Measurements from ENCODE around the gene FOXA1.

The FOXA1 gene

DNA sequence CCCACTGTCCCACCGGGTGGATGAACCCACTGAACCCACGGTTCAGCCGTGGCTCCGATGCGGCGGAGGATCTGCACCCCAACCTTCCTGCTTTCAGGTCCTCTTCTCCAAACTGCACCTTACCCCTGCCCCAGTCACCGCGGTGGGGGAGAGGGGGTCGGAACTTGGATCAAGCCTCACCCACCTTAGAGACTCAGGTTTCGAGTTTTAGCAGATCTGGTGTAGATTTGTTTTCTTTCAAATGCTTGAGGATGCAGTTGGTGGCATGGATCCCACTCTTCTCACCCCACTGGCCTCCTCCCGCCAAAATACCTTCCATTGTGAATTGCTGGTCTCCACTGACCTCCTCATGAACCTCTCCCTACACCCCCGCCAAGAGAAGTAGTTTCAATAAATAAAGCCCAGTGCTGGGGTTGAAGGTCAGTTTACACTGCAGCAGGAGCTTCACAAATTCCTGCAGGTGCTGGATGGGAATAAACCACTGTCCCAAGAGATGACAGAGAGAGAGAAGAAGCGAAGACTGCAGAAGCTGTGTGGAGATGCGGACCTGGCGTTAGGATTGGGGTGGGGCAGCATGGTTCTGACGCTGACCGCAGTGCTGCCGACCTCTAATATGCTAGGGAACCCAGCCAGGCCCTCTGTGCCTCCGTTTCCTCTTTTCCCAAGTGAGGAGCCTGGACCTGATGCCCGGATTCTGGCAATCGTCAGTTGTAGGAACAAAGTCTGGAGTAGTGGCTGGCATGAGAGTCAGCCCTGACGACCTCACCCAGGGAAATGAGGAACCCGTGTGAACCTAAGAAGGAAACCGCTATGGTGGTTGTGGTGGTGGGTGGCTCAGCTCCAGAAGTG is 7.8 kb upstream of the FOXA1 start:
- Histone ChIP-seq H3K27ac (ENCODE audit: insufficient read depth, low read depth, low read length, poor library complexity, severe bottlenecking) (no peak overlapping the region), H3K36me3 (ENCODE audit: control insufficient read depth, insufficient read depth, low read length) (no peaks in the 10 kb centered on the region), H3K27me3 (ENCODE audit: control insufficient read depth, insufficient read depth, low read length, poor library complexity, severe bottlenecking) (peaks cover 92% of the 10 kb centered on the region), H3K4me1 (ENCODE audit: control insufficient read depth, insufficient read depth, low read length) (peaks cover 19% of the 10 kb centered on the region), H3K9me3 (ENCODE audit: control insufficient read depth, low read length) (no peaks in the 10 kb centered on the region), H3K4me3 (ENCODE audit: insufficient read depth, low read depth, low read length) (no peak overlapping the region)
- WGBS, 2 experiments: 78 to 82% methylated on average over 23 to 24 of the region's 24 CpGs

GRCh38 chr14:37601865-37602264 is 6.8 kb upstream of the FOXA1 start:
- 77 to 84% methylated on average over 21 to 22 of the region's 22 CpGs for WGBS, 2 experiments
- peaks cover 21% of the 10 kb centered on the region for H3K4me1 ChIP-seq (ENCODE audit: control insufficient read depth, insufficient read depth, low read length)
- peaks cover 100% of the 10 kb centered on the region for H3K27me3 ChIP-seq (ENCODE audit: control insufficient read depth, insufficient read depth, low read length, poor library complexity, severe bottlenecking)
- no peaks in the 10 kb centered on the region for H3K9me3 ChIP-seq (ENCODE audit: control insufficient read depth, low read length)
- no peak overlapping the region for H3K4me3 ChIP-seq (ENCODE audit: insufficient read depth, low read depth, low read length)
- no peaks in the 10 kb centered on the region for H3K36me3 ChIP-seq (ENCODE audit: control insufficient read depth, insufficient read depth, low read length)
- H3K27ac ChIP-seq (ENCODE audit: insufficient read depth, low read depth, low read length, poor library complexity, severe bottlenecking): no peak overlapping the region

- no peak overlapping the region for H3K27ac ChIP-seq (ENCODE audit: insufficient read depth, low read depth, low read length, poor library complexity, severe bottlenecking)
- H3K9me3 ChIP-seq (ENCODE audit: control insufficient read depth, low read length): no peaks in the 10 kb centered on the region
- H3K4me3 ChIP-seq (ENCODE audit: insufficient read depth, low read depth, low read length): no peak overlapping the region
- no peaks in the 10 kb centered on the region for H3K36me3 ChIP-seq (ENCODE audit: control insufficient read depth, insufficient read depth, low read length)
- peaks cover 21% of the 10 kb centered on the region for H3K4me1 ChIP-seq (ENCODE audit: control insufficient read depth, insufficient read depth, low read length)
- H3K27me3 ChIP-seq (ENCODE audit: control insufficient read depth, insufficient read depth, low read length, poor library complexity, severe bottlenecking): peaks cover 100% of the 10 kb centered on the region
- 83 to 89% methylated on average over 4 of the region's 4 CpGs for WGBS, 2 experiments
Observed at GRCh38 chr14:37600880-37601741, 6.1 kb upstream of the FOXA1 start.

DNA sequence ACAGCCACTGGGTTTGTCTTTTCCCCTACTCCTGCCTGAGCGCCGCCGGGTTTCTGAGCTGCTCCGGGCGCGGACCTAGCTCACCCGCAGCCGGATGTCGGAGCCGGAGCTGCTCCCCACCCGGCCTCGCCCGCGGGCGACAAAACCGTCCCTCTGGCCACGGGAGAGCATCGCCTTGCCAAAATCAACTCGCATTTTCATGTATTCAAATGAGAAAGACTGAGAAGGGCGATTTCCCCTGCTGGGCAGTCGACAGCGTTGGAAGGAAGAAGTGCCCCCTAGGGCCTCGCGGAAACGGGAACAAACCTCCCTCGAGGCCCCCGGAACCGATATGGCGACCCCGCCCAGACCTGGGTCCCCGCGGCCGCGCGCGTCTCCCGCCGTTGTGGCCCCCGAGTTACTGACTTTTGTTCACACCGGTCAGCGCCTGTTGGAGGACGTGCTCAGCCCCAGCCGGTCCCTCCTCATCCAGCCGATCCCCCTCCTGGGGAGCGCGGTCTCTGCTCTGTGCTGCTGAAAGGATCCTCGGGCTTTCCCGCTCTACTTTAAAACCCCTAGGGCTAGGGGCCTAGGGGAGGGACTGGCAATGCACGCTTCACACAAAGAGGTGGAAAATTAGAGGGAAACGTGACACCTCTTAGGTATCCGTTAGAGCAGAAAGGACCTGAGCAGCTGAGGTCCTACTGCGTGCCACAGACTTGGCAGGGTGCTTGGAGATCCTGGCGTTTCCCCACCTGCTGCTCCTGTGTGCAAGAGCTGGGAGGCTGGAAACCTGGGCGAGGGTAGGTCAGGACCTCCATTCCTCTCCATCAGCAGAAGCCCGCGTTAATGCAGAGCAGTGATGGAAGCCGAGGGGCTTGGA is 4.7 kb upstream of the FOXA1 start:
- H3K9me3 ChIP-seq (ENCODE audit: control insufficient read depth, low read length): no peaks in the 10 kb centered on the region
- no peaks in the 10 kb centered on the region for H3K36me3 ChIP-seq (ENCODE audit: control insufficient read depth, insufficient read depth, low read length)
- H3K27me3 ChIP-seq (ENCODE audit: control insufficient read depth, insufficient read depth, low read length, poor library complexity, severe bottlenecking): peaks cover 100% of the 10 kb centered on the region
- H3K27ac ChIP-seq (ENCODE audit: insufficient read depth, low read depth, low read length, poor library complexity, severe bottlenecking): no peak overlapping the region
- 1% methylated on average over 57 of the region's 57 CpGs for WGBS, 2 experiments
- peak overlapping the region; percentile 32 for H3K4me3 ChIP-seq (ENCODE audit: insufficient read depth, low read depth, low read length)
- peaks cover 21% of the 10 kb centered on the region for H3K4me1 ChIP-seq (ENCODE audit: control insufficient read depth, insufficient read depth, low read length)

DNA sequence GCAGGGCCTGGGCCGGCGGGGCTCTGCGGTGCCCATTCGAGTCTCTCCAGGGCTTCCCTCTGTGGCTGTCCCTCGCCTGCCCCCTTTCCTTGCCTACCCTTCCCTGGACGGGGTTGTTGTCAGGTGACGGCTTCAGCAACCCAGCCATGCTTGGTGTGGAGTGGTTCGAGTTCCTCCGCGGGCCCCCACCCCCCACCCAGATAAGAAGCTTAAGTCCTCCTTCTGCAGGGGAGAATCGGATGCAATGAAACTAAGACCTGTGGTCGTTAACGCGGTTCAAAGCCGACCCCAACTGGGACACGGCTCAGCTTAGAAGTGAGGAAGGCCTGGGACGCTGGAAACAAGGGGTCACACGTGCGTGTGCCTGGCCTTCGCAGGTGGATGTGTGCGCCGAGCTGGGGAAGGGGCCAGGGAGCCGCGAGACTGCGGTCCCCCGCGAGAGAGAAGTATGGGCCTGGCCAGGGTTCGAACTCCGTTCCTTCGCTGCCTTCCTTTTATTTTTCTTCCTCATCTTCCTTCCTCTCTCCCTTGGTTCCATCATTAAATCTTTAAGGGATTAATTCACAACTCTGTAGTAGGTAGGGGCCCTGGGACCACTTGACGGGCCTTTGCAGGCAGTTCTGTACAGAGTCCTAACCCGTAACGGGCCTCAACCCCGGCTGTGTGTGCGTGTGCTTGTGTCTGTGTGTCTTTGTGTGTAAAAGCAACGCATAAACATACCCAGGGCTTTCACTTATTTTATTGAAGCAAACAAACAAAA is 3.9 kb upstream of the FOXA1 start:
- H3K27ac ChIP-seq (ENCODE audit: insufficient read depth, low read depth, low read length, poor library complexity, severe bottlenecking): no peak overlapping the region
- WGBS, 2 experiments: 7% methylated on average over 34 to 36 of the region's 36 CpGs
- H3K27me3 ChIP-seq (ENCODE audit: control insufficient read depth, insufficient read depth, low read length, poor library complexity, severe bottlenecking): peaks cover 100% of the 10 kb centered on the region
- no peaks in the 10 kb centered on the region for H3K36me3 ChIP-seq (ENCODE audit: control insufficient read depth, insufficient read depth, low read length)
- H3K4me1 ChIP-seq (ENCODE audit: control insufficient read depth, insufficient read depth, low read length): peaks cover 21% of the 10 kb centered on the region
- no peaks in the 10 kb centered on the region for H3K9me3 ChIP-seq (ENCODE audit: control insufficient read depth, low read length)
- H3K4me3 ChIP-seq (ENCODE audit: insufficient read depth, low read depth, low read length): peak overlapping the region; percentile 32

DNA sequence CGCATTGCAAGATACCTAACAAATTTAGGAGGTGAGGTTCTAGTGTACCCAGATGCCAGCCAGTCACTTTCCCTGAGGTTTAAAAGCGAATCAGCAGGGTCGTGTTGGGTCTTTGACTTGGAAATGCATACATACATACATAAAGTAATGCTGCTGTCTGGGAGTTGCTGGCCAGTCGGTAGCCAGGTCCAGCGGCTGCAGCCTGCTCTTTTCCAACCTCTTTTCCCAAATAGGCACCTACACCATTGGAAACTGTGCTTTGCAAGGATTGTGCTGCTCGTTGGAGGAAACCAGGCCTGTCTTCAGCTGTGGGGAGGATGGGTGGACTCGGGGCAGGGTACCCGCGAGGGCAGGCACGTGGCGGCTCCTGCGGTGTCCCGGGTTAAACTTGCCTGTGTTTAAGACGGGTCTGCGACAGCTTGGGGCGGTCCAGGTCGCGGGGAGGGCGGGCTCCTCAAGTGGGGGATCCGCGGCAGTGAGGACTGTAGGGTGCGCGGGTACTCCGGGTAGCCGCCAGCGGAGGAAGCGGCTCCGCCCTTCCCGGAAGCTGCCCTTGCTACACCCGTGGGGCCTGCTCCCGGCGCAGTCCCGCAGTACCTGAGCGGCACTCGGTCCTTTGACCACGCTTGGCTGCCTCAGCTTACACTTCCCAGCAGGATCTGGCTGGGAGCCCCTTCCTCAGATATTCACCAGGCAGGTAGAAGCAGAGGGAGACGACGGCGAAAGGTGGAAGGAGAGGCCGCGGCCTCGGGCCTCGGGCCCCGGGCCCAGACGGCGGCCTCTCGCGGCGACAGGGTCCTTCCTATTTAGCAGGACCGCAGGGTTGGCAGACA is 3.1 kb upstream of the FOXA1 start:
- peak overlapping the region; percentile 25 for H3K4me3 ChIP-seq (ENCODE audit: insufficient read depth, low read depth, low read length)
- H3K9me3 ChIP-seq (ENCODE audit: control insufficient read depth, low read length): no peaks in the 10 kb centered on the region
- no peak overlapping the region for H3K27ac ChIP-seq (ENCODE audit: insufficient read depth, low read depth, low read length, poor library complexity, severe bottlenecking)
- H3K4me1 ChIP-seq (ENCODE audit: control insufficient read depth, insufficient read depth, low read length): peaks cover 21% of the 10 kb centered on the region
- H3K27me3 ChIP-seq (ENCODE audit: control insufficient read depth, insufficient read depth, low read length, poor library complexity, severe bottlenecking): peaks cover 100% of the 10 kb centered on the region
- WGBS, 2 experiments: 2% methylated on average over 50 of the region's 50 CpGs
- no peaks in the 10 kb centered on the region for H3K36me3 ChIP-seq (ENCODE audit: control insufficient read depth, insufficient read depth, low read length)

DNA sequence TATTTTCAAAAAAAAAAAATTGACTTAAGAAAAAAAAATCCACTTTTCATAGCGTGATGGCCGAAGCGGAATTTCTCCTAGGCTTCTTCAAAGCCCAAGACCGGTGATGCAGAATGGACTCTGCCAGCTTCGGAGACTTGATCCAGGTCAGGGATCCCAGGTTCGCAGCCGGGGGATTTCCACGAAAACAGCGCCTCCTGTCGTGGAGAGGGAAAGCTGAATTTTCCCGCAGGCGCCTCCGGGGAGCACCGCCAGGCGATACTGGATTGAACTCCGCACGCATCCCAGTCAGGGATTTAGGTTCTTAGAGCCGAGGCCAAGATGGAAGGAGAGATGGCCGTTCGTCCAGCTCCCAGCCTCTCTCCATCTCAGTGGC is 2.5 kb upstream of the FOXA1 start:
- Histone ChIP-seq H3K4me1 (ENCODE audit: control insufficient read depth, insufficient read depth, low read length) (peaks cover 23% of the 10 kb centered on the region), H3K27me3 (ENCODE audit: control insufficient read depth, insufficient read depth, low read length, poor library complexity, severe bottlenecking) (peaks cover 100% of the 10 kb centered on the region), H3K4me3 (ENCODE audit: insufficient read depth, low read depth, low read length) (no peak overlapping the region), H3K36me3 (ENCODE audit: control insufficient read depth, insufficient read depth, low read length) (no peaks in the 10 kb centered on the region), H3K27ac (ENCODE audit: insufficient read depth, low read depth, low read length, poor library complexity, severe bottlenecking) (no peak overlapping the region), H3K9me3 (ENCODE audit: control insufficient read depth, low read length) (no peaks in the 10 kb centered on the region)
- WGBS, 2 experiments: 5% methylated on average over 20 of the region's 20 CpGs

DNA sequence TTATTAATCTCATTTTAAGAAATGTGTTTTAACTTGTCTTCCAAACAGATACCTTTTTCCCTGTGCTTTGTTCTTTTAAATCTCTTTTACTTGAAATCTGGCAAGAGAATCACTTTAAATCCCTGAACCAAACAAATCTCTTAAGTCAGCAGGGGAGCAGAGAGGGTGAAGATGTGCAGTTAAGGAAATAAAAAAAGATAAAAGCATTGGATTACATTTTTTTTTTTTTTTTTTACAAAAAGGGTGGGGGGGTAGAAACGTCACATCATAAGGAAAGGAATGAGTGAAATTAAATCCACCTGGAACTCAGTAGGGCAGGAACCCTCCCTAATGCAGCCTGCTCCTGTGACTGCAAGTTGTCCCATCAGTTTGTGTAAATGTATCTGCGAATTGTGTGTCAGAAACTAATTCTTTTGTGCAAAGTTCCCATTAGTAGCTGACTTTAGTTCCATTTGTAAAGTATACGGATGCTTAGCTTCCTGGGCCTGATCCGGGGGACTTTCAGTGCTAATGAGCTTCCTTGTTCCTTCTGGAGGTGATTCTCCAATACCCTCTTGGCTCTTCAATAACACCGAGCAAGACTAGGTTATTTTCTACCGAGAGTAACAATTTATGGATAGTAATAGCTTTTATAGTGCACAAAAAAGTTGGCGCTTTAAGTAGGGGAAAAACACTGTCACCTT is 1.9 kb upstream of the FOXA1 start:
- 14 to 17% methylated on average over 5 to 7 of the region's 7 CpGs for WGBS, 2 experiments
- H3K27ac ChIP-seq (ENCODE audit: insufficient read depth, low read depth, low read length, poor library complexity, severe bottlenecking): no peak overlapping the region
- H3K4me3 ChIP-seq (ENCODE audit: insufficient read depth, low read depth, low read length): no peak overlapping the region

More for the DNA sequence above, 1.9 kb upstream of the FOXA1 start:
- H3K36me3 ChIP-seq (ENCODE audit: control insufficient read depth, insufficient read depth, low read length): no peaks in the 10 kb centered on the region
- peaks cover 100% of the 10 kb centered on the region for H3K27me3 ChIP-seq (ENCODE audit: control insufficient read depth, insufficient read depth, low read length, poor library complexity, severe bottlenecking)
- no peaks in the 10 kb centered on the region for H3K9me3 ChIP-seq (ENCODE audit: control insufficient read depth, low read length)
- H3K4me1 ChIP-seq (ENCODE audit: control insufficient read depth, insufficient read depth, low read length): peaks cover 28% of the 10 kb centered on the region
